GM21515 (cell line): ENCODE results near the gene RFX2.
"Not testable (repeated sequence)": the region's sequence is repeated elsewhere in the genome, so short reads cannot be mapped to it uniquely, and the experiment has no call there.

Source experiments
- ATAC-seq: cut with Tn5 transposase; IDR thresholded peaks from one replicate; pipeline ENCODE4 v1.9.1; 2021; ENCODE audit not compliant: unreplicated experiment

The RFX2 gene

DNA sequence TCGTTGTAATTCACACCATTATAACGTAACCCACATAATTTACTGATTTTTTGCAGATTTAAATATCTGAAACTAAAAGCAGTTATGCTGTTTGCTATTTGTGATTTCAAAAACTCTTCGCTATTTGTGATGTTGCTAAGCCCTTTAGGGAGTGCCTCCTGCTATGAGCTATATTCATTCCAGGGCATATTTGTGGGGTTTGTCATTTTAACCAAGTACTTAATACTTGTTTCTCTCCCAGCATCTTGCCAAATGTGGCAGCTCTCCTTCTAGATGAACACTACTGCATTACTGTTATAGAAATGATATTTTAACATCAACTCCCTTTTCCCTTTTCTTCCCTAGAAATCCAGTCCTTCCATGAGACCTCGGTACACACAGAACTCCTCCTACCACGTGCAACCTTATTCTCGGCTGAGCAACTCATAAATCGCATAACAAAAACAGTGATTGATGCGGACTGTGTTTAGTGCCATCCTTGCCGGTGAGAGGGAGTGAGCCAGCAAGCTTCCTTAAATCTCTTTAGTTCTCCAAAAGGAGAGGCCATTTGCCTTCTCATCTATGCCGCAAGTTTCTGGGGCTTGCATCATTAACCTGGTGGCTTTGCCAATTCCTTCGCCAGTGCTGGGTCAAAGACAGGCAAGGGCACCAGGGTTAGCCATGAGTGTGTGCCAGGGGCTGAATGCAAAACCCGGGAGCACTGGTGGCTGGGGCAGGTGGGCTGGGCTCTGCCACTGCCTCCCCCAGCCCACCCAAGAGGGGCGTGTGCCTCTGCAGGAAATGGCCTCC is 33.4 kb downstream of the RFX2 start:
- ATAC-seq = no peak

DNA sequence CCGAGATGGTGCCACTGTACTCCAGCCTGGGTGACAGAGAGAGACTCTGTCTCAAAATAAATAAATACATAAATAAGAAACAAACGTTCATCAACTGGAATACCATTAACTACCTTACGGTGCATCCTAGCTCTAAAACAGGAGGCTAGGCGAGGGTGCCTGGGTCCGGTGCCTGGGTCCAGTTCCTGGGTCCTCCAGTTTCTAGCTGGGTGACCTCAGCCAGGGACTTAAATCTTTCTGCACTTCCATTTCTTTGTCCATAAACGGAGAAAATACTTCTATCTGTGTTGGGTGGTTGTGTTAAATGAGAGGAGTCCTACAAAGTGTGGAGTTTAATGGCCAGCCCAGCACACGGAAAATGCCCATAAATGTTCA is 34.0 kb downstream of the RFX2 start:
- no peak for ATAC-seq

DNA sequence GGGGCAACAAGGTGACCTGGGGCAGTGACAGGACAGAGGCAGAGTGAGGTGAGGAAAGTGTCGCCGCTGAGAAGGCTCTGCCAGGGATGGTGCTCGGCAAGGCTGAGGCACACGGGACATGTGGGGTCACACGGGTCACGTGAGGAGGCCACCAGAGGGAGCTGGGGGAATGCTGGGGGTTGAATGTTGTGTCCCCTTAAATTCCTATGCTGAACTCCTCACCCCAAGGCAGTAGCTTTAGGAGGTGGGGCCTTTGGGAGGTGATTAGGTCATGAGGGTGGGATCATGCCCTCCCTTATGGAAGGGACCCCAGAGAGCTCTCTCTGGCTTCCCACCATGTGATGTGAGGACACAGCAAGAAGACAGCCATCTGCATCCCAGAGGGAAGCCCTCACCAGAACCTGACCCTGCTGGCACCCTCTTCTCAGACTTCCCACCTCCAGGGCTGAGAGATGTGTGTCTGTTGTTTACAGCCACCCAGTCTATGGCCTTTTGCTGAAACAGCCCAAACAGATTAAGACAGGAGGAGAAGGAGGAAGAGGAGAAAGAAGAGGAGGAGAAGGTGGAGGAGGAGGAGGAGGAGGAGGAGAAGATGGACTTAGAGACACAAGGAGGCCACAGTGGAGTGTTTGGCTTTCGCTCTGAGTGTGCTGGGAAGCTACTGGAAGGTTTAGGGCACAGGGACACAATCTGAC is 35.4 kb downstream of the RFX2 start:
- ATAC-seq = no peak

DNA sequence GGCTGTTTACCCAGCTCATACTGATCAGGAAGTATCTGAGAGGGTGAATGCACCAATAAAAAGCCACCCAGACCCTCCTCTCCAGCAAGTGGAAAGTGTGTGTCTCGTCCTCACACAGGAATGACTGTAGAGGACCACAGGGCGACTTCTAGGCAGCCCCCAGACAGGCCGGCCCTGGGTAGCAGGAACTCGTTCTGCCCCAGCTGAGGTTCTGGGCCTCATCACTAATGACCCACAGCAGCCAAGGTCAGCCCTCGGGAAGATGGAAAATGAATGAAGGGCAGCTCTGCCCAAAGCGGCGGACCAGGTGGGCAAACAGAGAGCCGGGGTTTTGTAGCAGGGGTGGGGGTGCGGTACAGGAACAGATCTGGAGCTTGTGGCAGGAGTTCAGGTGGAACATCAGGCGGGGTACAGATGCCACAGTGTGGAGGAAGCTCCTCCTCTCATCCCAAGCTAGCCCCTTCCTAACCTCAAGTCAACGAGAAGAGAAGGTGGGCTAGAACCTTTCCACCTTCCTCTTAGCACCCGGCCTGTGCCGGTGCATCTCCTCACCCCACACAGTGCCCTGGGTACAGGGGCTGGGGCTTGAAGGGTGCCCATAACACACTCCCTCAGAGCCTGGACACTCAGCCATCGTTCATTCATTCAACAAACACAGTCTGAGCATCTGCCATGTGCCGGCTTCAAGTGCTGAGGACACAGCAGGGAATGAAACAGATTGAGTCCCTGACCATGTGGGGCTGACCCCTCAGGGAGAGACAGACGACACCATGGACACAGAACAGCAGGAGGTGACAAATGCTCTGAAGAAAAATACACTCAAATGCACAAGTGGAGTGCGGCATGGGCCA is 36.2 kb downstream of the RFX2 start:
- ATAC-seq = no peak

DNA sequence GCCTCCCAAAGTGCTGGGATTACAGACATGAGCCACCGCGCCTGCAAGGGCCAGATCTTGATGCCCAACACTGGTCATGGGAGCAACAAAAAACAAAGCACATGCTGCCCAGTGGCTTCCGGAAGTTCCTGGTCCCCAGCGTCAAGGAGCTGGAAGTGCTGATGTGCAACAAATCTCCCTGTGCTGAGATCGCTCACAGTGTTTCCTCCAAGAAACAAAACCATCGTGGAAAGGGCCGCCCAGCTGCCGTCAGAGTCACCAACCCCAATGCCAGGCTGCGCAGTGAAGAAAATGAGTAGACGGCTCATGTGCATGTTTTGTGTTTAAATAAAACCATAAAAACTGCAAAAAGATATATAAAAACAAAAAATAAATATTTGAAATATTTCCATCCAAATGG is 37.1 kb downstream of the RFX2 start:
- not testable (repeated sequence) for ATAC-seq

DNA sequence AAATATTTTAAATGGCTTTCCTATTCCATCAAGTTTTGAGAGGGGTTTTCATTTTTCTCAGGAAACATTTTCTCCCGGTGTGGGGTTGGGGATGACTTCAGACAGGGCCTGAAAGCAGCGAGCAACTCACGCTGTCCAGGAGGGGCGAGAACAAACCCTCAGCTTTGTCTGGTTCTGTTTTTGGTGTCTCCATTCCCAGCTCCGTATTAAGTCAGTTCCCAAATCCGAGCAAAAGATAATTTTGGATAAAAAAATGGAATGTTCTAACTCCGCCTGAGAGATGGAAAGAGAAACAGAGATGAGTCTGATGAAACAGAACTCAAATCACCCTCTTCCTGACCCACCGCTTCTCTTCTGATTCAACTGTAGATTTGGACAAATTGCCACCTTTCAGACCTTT is 38.4 kb downstream of the RFX2 start:
- no peak for ATAC-seq

DNA sequence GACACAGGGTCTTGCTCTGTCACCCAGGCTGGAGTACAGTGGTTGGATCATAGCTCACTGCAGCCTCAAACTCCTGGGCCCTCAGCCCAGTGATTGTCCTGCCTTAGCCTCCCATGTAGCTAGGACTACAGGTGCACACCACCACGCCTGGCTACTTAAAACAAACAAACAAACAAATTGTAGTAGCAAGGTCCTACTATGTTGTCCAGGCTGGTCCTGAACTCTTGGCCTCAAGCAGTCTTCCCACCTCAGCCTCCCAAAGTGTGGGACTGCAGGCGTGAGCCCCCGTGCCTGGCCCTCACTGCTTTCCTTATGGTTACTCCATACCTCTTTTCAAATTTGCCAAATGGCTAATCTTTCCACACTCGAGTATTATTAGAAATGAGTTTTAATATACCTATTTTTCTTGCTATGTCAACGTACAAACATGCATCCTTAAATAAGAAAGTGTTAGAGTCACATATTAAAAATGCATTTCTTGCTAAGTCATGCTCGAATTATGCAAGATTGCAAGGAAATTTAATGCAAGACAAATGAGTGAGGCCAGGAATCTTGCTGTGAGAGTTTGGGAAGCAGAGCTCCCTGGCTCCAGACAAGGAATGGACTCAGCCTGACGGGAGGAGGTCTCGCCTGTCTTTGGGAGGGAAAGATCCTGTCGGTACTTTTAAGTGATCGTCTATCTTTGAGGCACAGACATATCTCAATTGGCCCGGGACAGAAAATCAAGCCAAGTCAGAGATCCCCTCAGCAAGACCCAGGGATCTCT is 39.4 kb downstream of the RFX2 start:
- ATAC-seq = no peak

DNA sequence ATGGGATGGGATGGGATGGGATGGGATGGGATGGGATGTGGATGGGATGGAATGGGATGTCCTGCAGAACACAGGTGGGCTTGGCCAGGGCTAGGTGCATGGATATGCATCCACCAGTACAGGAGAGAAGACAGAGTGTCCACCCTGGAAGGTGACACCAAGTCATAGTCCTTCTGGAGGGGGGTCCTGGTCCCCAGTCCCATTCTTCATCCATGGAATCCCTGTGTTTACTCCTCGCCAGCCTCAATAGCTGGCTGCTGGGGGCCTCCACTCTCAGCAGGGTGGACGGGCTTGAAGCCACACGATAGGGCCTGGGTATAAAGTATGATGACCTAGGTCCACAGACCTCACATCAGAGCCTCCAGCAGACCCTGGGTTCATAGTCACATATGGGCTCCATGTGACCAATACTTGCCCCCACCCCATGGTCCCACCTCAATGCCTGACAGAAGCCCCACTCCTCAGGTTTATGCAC is 40.1 kb downstream of the RFX2 start:
- ATAC-seq = no peak

DNA sequence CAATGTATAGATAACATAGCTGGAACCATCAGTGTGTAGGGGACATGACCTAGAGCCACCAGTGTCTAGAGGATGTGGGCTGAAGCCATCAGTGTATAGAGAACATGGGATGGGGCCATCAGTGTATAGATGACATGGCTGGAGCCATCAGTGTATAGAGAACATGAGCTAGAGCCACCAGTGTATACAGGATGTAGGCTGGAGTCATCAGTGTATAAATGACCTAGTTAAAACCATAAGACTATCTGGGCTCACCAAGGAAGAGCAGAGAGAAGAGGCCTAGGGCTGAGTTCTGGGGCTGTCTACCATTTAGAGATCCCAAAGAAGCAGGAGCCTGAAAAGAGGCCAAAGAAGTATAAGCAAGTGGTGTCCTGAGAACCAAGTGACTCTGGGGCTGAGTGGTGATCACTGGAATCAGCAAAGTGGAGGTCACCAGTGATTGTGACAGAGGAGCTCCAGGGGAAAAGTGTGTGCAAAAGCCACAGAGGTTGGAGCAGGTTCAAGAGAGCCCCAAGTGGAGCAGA is 41.0 kb downstream of the RFX2 start:
- ATAC-seq = no peak

DNA sequence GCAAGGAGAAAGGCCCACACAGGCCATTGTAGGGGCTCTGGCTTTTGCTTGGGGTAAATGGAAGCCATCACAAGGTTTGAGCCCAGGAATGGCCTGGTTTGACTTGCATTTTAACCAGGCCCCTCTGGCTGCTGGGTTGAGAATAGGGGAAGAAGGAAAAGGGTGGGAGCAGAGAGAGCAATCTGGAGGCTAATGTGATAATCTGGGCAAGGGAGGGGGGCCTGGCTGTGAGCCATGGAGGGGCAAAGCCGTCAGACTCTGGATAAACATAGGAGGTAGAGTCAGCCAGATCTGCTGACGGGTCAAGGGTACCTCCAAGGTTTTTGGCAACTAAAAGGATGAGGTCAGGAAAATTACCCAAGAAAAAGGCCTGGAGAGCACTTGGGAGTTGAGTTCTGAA is 41.6 kb downstream of the RFX2 start:
- ATAC-seq = no peak

DNA sequence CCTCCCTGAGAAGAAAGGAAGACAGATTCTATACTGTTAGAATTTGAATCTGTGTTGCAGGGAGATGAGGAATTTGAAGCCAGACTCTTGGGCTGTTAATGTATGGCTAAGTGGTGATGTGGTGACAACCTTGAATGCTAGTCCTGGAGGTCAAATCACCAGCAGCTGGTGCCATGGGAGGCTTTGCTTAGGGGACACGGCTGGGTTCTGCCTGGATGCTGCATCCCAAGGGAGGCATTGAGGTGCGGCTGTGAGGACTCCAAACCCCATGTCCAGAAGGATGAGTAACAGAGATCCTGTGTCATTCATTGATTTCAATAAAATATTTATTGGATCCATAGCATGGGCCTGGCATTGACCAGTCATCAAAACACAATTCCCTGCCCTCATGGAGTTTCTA is 42.3 kb downstream of the RFX2 start:
- no peak for ATAC-seq

DNA sequence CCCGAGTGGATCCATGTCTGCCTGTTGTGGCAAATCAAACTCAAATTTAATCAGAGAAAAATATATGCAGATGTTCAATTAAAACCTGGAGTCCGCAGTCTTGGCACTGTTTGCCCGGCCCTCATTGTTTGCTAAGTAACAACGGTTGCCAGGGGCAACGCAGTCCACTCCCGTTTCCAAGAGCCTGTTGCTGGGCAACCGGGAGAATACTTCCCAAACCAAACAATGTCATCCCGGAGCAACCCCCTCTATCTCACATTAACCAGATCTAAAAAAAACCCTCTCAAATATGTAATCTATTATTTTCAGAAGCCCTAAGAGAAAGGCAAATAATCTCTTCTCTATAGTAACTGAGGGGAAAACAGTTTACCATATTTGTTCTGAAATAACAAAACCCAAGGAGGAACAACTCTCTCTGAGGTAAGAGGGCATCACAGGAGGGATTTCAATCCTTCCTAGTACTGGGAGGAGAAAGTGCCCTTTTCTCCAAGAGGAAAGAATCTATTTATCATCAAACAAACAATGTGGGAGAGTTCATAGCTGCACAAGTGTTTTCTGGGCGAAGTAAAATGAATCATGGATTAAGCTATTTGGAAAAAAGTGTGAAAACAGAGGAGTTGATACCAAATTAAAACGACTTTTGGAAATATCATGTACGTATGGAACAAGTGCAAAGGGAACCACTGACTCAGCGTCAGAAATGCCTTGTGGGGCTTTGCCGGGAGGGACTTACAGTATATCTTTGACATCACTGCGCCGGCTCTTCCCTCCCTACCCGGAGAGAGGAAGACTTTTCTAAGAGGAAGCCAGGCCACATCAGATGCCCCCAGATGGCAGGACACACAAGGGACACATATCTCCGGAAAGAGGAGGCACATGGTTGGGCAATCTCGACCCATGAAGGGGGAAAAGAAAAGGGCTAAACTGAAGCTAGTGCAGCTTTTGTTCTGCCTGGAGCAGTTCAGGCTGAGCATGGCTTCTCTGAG is 43.3 kb downstream of the RFX2 start:
- ATAC-seq = no peak

DNA sequence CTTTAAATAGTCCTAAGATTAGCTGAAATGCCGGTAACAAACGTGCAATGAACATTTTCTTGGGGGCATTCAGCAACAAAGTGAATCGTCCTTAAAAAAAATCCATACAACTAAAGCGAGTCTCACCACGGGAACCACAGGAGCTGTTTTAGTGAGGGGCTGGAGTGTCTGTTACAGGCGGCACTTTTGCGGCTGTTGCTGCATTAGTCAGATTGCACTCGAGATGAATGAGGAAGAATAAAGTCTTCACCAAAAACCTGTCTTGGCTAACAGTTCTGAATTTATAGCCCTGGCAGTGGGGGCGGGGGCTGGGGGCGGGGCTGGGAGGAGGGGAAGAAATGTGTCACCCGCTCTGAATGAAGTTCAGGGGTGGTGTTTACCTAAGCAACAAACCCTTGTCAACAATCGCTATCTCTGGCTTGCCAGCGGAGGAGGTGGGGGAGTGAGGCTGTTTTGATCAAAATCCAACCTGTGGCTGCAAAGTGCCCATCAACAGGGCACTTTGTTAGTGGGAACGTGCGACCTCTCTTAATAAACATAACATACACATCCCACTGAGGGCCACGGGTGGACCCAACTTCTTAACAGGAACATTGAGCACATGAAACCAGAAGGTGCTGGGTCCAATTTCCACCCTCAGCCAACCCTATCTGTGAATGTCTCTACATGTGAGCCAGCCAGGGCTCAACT is 44.5 kb downstream of the RFX2 start:
- no peak for ATAC-seq

DNA sequence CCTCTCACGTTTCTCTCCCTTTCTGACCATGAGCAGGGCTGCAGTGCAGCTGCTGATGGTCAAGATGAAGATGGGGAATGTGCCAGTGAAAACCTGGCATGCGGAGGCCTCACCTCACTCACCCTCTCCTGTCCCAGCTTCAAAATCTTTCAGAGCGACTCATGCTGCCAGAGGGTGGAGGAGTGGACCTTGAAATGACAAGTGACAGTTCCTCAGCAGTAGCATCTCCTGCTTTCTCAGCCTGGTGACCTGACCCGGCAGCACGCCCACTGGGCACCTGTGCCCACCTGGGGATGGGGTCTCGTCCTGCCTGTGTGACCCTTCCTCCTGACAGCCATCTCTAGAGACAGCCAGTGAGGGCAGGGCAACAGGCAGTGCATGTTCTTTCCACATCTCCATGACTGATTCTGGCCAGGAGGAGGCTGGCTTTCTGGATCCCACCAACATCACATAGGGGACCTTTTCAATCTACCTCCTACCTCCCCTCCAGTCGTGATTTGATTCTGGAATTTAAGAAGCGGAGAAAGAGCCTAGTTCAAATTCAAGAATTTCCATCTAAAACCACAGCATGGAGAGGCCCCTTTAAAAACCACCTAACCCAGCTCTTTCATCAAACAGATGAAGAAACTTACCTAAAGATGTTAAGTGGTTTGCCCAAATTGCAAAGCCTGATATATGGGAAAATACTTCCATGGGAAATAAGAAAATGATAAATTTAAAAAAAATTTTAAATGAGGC is 45.8 kb downstream of the RFX2 start:
- no peak for ATAC-seq

DNA sequence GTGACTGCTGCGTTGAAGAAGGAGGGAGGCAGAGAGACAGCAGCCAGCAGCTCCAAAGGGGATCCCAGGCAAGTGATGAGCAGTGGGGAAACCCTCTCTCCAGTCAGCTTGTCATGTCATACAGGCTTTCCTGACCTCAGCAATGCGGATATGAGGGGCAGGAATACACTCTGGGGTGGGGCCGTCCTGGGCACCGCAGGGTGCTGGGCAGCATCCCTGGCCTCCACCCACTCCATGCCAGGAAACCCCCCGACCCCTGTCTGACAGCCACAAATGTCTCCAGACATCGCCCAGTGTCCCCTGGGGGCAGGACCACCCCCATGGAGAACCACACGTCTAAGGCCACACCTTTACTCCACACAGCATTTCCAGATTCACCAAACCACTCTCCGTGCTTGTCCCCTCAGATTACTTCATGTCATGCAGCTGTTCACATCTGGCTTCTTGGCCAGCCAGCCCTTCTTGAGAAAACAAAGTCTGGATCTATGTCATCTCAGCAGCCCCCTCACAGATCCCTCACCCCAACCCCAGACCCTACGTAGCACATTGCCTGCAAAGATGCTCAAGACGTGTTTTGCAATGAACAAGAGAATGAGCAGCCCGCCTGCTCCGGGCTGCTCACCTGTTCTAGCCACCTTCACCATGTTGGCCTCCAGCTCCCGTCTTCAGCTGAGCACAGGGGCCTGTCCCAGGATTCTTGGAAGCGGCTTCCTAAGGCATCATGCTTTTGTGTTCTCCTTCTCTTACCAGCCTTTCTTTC is 46.5 kb downstream of the RFX2 start:
- no peak for ATAC-seq

DNA sequence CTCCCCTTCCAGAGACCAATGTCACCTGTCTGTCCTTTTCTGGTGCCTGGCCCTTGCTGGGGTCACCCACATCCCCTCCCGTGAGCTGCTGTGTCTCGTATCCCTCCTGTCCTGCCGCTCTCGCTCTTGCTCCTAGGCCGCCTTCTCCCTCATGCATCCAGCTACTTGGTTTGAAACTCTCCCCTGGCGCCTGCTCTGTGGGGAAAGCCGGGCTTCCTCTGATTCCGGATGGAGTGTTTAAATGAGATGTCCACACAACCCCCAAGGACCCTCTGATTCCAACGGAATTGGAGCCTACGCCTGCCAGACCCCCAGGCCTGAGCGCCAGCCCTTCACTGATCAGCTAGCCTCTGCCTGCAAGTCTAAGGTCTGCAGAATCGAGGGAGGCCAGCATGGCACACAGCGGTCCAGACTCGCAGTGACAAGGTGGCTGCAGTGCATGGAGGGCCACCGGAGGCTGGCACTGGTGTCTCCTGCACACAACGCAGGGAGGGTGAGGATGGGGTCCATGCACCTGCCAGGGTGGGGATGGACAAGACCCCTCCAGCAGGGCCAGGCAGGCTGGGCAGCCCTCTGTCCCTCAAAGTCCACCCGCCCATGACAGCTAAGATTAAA is 47.2 kb downstream of the RFX2 start:
- ATAC-seq = no peak

DNA sequence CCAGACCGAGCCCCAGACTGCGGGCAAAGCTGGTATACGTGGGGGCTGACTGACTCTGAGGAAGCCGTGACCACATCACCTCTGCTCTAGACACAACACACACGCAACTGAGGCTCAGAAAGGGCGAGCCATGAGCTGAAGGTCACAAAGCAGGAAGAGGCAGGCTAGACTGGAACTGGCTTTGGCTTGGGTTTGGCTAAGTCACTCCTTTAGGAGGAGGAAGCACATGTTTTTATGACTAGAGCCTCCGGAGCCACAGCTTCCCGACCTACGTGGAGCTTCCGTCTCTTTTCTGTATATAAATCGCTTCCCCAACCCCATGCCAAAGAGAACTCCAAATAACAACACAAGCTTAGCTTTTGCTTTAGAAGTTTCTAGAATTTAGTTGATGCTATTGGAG is 48.0 kb downstream of the RFX2 start:
- no peak for ATAC-seq
